ENCODE data around the gene ARL17A.
"Not testable (repeated sequence)": the region's sequence is repeated elsewhere in the genome, so short reads cannot be mapped to it uniquely, and the experiment has no call there.

DNA sequence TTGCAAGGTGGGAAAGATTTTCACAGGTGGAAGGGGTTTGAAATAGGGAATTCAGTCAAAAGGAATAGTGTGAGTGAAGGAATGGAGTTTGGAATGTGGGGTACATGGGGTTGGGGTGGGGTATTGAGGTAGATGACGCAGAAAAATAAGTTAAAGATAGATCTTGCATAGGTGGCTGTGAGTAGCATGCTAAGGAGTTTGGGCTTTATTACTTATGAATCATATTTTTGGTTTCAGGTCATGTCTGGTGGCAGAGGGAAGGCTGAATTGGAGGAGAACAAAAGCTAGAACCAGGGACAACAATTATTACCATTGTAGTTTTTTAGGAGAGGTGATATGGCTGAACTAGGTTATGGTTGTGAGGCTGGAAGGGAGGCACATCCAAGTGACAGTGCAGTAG is 34.4 kb upstream of the ARL17A start:
- TF ChIP-seq, protein P1, sequence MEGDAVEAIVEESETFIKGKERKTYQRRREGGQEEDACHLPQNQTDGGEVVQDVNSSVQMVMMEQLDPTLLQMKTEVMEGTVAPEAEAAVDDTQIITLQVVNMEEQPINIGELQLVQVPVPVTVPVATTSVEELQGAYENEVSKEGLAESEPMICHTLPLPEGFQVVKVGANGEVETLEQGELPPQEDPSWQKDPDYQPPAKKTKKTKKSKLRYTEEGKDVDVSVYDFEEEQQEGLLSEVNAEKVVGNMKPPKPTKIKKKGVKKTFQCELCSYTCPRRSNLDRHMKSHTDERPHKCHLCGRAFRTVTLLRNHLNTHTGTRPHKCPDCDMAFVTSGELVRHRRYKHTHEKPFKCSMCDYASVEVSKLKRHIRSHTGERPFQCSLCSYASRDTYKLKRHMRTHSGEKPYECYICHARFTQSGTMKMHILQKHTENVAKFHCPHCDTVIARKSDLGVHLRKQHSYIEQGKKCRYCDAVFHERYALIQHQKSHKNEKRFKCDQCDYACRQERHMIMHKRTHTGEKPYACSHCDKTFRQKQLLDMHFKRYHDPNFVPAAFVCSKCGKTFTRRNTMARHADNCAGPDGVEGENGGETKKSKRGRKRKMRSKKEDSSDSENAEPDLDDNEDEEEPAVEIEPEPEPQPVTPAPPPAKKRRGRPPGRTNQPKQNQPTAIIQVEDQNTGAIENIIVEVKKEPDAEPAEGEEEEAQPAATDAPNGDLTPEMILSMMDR (tag by site-specific recombination; IDR thresholded peaks at IDR 0.05): not testable (repeated sequence)
- TF ChIP-seq, protein P2, sequence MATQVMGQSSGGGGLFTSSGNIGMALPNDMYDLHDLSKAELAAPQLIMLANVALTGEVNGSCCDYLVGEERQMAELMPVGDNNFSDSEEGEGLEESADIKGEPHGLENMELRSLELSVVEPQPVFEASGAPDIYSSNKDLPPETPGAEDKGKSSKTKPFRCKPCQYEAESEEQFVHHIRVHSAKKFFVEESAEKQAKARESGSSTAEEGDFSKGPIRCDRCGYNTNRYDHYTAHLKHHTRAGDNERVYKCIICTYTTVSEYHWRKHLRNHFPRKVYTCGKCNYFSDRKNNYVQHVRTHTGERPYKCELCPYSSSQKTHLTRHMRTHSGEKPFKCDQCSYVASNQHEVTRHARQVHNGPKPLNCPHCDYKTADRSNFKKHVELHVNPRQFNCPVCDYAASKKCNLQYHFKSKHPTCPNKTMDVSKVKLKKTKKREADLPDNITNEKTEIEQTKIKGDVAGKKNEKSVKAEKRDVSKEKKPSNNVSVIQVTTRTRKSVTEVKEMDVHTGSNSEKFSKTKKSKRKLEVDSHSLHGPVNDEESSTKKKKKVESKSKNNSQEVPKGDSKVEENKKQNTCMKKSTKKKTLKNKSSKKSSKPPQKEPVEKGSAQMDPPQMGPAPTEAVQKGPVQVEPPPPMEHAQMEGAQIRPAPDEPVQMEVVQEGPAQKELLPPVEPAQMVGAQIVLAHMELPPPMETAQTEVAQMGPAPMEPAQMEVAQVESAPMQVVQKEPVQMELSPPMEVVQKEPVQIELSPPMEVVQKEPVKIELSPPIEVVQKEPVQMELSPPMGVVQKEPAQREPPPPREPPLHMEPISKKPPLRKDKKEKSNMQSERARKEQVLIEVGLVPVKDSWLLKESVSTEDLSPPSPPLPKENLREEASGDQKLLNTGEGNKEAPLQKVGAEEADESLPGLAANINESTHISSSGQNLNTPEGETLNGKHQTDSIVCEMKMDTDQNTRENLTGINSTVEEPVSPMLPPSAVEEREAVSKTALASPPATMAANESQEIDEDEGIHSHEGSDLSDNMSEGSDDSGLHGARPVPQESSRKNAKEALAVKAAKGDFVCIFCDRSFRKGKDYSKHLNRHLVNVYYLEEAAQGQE (tag by site-specific recombination; IDR thresholded peaks at IDR 0.05): not testable (repeated sequence)
- TF ChIP-seq ZNF155, ZNF747, ZNF174, ZNF558 (tag by site-specific recombination; IDR thresholded peaks at IDR 0.05): not testable (repeated sequence)
- TF ChIP-seq, protein P3, sequence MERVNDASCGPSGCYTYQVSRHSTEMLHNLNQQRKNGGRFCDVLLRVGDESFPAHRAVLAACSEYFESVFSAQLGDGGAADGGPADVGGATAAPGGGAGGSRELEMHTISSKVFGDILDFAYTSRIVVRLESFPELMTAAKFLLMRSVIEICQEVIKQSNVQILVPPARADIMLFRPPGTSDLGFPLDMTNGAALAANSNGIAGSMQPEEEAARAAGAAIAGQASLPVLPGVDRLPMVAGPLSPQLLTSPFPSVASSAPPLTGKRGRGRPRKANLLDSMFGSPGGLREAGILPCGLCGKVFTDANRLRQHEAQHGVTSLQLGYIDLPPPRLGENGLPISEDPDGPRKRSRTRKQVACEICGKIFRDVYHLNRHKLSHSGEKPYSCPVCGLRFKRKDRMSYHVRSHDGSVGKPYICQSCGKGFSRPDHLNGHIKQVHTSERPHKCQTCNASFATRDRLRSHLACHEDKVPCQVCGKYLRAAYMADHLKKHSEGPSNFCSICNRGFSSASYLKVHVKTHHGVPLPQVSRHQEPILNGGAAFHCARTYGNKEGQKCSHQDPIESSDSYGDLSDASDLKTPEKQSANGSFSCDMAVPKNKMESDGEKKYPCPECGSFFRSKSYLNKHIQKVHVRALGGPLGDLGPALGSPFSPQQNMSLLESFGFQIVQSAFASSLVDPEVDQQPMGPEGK (tag by site-specific recombination; IDR thresholded peaks at IDR 0.05): not testable (repeated sequence)

Data from HEK293 (cell line).